Natural killer cell (primary cell): ENCODE results near the gene LYRM4. TPM values are rescaled to one million over a fixed set of nuclear protein-coding genes. Genes with fewer than 3 reads are reported as not detected.

Source experiments
- ATAC-seq, 3 donors: fragments of 150-1000 bp in 2 of 3; fragments of 200-7000 bp in 1 of 3; cut with Tn5 transposase; 1 replicate in 1 of 3; 2 replicates in 2 of 3; pipeline ENCODE4 v1.10.0; 2021; ENCODE audit warnings: mild to moderate bottlenecking in 2 of 3, moderate library complexity in 2 of 3
- DNase-seq, 2 donors: peaks; one replicate each; pipeline versions ENCODE4 v3.0.0 to v3.0.0-alpha.2; 2013 to 2021; ENCODE audit warnings: mixed read lengths in 1 of 2
- H3K27ac ChIP-seq: one replicate; pipeline ENCODE4 v1.5.1; 2013; ENCODE audit warnings: mild to moderate bottlenecking, low read length
- H3K27me3 ChIP-seq: one replicate; pipeline ENCODE4 v1.6.1; 2013; ENCODE audit warnings: low read length; ENCODE audit not compliant: control insufficient read depth, insufficient read depth
- H3K36me3 ChIP-seq: one replicate; pipeline ENCODE4 v1.6.1; 2013; ENCODE audit warnings: low read length; ENCODE audit not compliant: control insufficient read depth, insufficient read depth
- H3K4me1 ChIP-seq: one replicate; pipeline ENCODE4 v1.6.1; 2013; ENCODE audit warnings: low read length; ENCODE audit not compliant: control insufficient read depth, insufficient read depth
- H3K4me3 ChIP-seq: one replicate; pipeline ENCODE4 v1.5.1; 2013; ENCODE audit warnings: low read length
- H3K9me3 ChIP-seq: one replicate; pipeline ENCODE4 v1.6.1; 2013; ENCODE audit warnings: low read length; ENCODE audit not compliant: control insufficient read depth, insufficient read depth
- H3K27ac Mint-ChIP-seq, 2 donors: one replicate each; pipeline ENCODE4 v1.8.0; 2022; ENCODE audit warnings: mild to moderate bottlenecking in 2 of 2, mixed read lengths in 2 of 2, moderate library complexity in 1 of 2
- H3K27me3 Mint-ChIP-seq, 2 donors: one replicate each; pipeline ENCODE4 v1.8.0; 2022; ENCODE audit warnings: low read depth in 2 of 2, mixed read lengths in 2 of 2
- H3K36me3 Mint-ChIP-seq: one replicate; pipeline ENCODE4 v1.8.0; 2022; ENCODE audit warnings: mixed read lengths
- H3K4me1 Mint-ChIP-seq, 2 donors: one replicate each; pipeline ENCODE4 v1.8.0; 2022; ENCODE audit warnings: mixed read lengths in 2 of 2
- H3K4me3 Mint-ChIP-seq: one replicate; pipeline ENCODE4 v1.8.0; 2022; ENCODE audit warnings: mild to moderate bottlenecking, moderate library complexity, mixed read lengths
- H3K9me3 Mint-ChIP-seq, 2 donors: one replicate each; pipeline ENCODE4 v1.8.0; 2022; ENCODE audit warnings: mixed read lengths in 2 of 2
- CTCF ChIP-seq: fragments of 200-600 bp; IDR thresholded peaks from one replicate; pipeline ENCODE4 v1.8.0; 2022; ENCODE audit warnings: antibody characterized with exemption
- WGBS: methylation state at CpG from one replicate; pipeline ENCODE4 v1.1.7; 2013; ENCODE audit warnings: missing lambda C conversion rate; ENCODE audit not compliant: insufficient coverage; 5-methylcytosine and 5-hydroxymethylcytosine counted together
- intact Hi-C: fragments of 100-400 bp; cut with micrococcal nuclease; formaldehyde crosslinking; loops from one replicate; pipeline ENCODE4 v1.14.2; 2022
- total RNA-seq, 4 donors: library from RNA; stranded (reverse); fragments of 120-200 nt in 1 of 4; gene quantifications; one replicate each; pipeline versions ENCODE4 v1.2.3 to v1.2.4, GENCODE V29; 2013 to 2022

The LYRM4 gene
- total RNA-seq, 3 donors from 2014 or later (not counting 1 experiment from before 2014, with no cell fraction given): 9.1 to 11.4 (median 11.1) TPM

- no peaks in the 10 kb centered on the region for H3K9me3 ChIP-seq
- no peaks in the 10 kb centered on the region for H3K4me1 ChIP-seq
- Mint-ChIP-seq H3K27me3 (no peaks in the 10 kb centered on the region), H3K4me1 (no peaks in the 10 kb centered on the region), H3K27ac (peak overlapping the region in 1 of 2 donors; percentile 13), H3K36me3 (no peaks in the 10 kb centered on the region), H3K9me3 (no peaks in the 10 kb centered on the region), H3K4me3 (no peak overlapping the region)
- no peak overlapping the region for H3K27ac ChIP-seq
- no peaks in the 10 kb centered on the region for H3K27me3 ChIP-seq
- H3K36me3 ChIP-seq: no peaks in the 10 kb centered on the region
- DNase-seq: no peak
- 76% methylated on average over 17 of the region's 17 CpGs for WGBS
- no peak for ATAC-seq
- TF ChIP-seq CTCF: no peak
- intact Hi-C loops: no loop called here
- H3K4me3 ChIP-seq: no peak overlapping the region
Measured at GRCh38 chr6:5112066-5112799, 148.5 kb downstream of the LYRM4 start.

- TF ChIP-seq CTCF: no peak
- Mint-ChIP-seq H3K4me3 (no peak overlapping the region), H3K27ac (no peak overlapping the region), H3K27me3 (no peaks in the 10 kb centered on the region), H3K9me3 (no peaks in the 10 kb centered on the region), H3K4me1 (no peaks in the 10 kb centered on the region), H3K36me3 (no peaks in the 10 kb centered on the region)
- Histone ChIP-seq H3K4me3 (no peak overlapping the region), H3K36me3 (no peaks in the 10 kb centered on the region), H3K27me3 (no peaks in the 10 kb centered on the region), H3K4me1 (no peaks in the 10 kb centered on the region), H3K27ac (no peak overlapping the region), H3K9me3 (no peaks in the 10 kb centered on the region)
- DNase-seq: no peak
- ATAC-seq: no peak
- WGBS: 97% methylated on average over 7 of the region's 7 CpGs
- intact Hi-C loops: no loop called here
Measured at GRCh38 chr6:5111626-5112025, 149.1 kb downstream of the LYRM4 start.

DNA sequence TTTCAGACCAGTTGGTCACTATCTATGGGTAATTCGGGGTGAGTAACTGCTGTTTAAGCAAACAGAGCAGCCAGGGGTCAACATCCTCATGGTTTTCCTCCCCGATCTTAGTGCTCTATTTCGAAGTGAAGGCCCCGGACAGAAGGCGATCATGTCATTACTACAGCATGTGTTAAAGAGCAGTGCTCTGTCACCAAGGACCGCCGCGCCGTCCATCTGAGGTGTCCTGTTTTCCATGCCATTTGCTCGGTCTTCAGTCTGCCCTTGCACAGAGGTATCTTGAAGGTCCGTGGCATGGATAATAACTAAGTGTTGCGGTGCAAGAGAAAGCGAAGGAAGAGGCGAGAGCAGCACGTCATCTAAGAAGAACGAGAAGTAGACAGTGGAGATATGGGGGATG, 150.5 kb downstream of the LYRM4 start:
- H3K4me3 ChIP-seq: no peak overlapping the region

More for the DNA sequence above, 150.5 kb downstream of the LYRM4 start:
- Mint-ChIP-seq H3K27ac (no peak overlapping the region), H3K36me3 (no peaks in the 10 kb centered on the region), H3K9me3 (no peaks in the 10 kb centered on the region), H3K27me3 (no peaks in the 10 kb centered on the region), H3K4me1 (no peaks in the 10 kb centered on the region), H3K4me3 (no peak overlapping the region)
- no peak for TF ChIP-seq CTCF
- intact Hi-C loops: no loop called here
- H3K4me1 ChIP-seq: no peaks in the 10 kb centered on the region
- no peaks in the 10 kb centered on the region for H3K9me3 ChIP-seq
- no peaks in the 10 kb centered on the region for H3K27me3 ChIP-seq
- no peak overlapping the region for H3K27ac ChIP-seq
- WGBS: 91% methylated on average over 16 of the region's 16 CpGs
- no peaks in the 10 kb centered on the region for H3K36me3 ChIP-seq
- ATAC-seq (no peak), DNase-seq (no peak)
